ENCODE results near the gene RECK. TPM values are rescaled to one million over a fixed set of nuclear protein-coding genes. Genes with fewer than 3 reads are reported as not detected.
A peak's percentile ranks its signal among the peaks of the same experiment; 100 is the strongest.

The RECK gene
- total and polyA plus RNA-seq, 3 donors from 2014 or later = 10.1 to 17.6 (median 15.4) TPM

DNA sequence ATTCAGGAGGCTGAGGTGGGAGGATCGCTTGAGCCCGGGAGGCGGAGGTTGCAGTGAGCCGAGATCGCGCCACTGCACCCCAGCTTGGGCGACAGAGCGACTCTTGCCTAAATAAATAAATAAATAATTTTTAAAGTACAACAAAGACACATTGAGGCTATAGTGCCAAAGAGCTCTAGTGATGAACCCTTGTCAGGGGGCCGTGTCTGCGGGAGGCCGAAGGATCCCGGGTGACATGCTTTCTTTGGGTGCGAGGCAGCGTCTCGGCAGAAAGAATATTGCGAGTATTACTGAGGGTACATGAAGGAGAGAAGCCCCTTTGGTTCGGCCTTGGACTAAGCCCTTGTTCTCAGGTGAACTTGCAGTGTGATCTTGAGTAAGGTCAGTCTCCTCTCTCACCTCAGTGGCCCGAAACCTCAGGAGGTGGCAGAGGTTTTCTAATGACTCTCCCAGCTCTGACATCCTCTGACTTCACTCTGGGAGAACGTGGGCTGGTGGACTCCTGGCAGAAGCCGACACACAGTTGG lies 397 bp upstream of the RECK start:
- 52% methylated on average over 18 to 20 of the region's 20 CpGs for WGBS, 2 donors
- Histone ChIP-seq H3K4me3 (peak overlapping the region; percentile 88 to 92), H3K27ac (peak overlapping the region in 1 of 2 donors; percentile 77), H3K9me3 (no peaks in the 10 kb centered on the region), H3K27me3 (no peaks in the 10 kb centered on the region), H3K4me1 (no peaks in the 10 kb centered on the region), H3K36me3 (ENCODE audit: low read depth, missing control alignments) (no peaks in the 10 kb centered on the region)
- DNase-seq = no peak
- intact Hi-C loops (cut with DNase I; ENCODE audit: low total_unique reads) = no loop called here
- TF ChIP-seq, protein P1, sequence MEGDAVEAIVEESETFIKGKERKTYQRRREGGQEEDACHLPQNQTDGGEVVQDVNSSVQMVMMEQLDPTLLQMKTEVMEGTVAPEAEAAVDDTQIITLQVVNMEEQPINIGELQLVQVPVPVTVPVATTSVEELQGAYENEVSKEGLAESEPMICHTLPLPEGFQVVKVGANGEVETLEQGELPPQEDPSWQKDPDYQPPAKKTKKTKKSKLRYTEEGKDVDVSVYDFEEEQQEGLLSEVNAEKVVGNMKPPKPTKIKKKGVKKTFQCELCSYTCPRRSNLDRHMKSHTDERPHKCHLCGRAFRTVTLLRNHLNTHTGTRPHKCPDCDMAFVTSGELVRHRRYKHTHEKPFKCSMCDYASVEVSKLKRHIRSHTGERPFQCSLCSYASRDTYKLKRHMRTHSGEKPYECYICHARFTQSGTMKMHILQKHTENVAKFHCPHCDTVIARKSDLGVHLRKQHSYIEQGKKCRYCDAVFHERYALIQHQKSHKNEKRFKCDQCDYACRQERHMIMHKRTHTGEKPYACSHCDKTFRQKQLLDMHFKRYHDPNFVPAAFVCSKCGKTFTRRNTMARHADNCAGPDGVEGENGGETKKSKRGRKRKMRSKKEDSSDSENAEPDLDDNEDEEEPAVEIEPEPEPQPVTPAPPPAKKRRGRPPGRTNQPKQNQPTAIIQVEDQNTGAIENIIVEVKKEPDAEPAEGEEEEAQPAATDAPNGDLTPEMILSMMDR (IDR thresholded peaks at IDR 0.05) = no peak
- no peak for TF ChIP-seq POLR2A (IDR thresholded peaks at IDR 0.05)

GRCh38 chr9:36037549-36038122 lies 923 bp downstream of the RECK start:
- H3K27ac ChIP-seq = peak overlapping the region; percentile 66 to 77
- no peaks in the 10 kb centered on the region for H3K4me1 ChIP-seq
- intact Hi-C loops (cut with DNase I; ENCODE audit: low total_unique reads) = no loop called here
- no peaks in the 10 kb centered on the region for H3K36me3 ChIP-seq (ENCODE audit: low read depth, missing control alignments)
- no peak for TF ChIP-seq POLR2A (IDR thresholded peaks at IDR 0.05)
- TF ChIP-seq, protein P1 (IDR thresholded peaks at IDR 0.05) = no peak
- H3K9me3 ChIP-seq = no peaks in the 10 kb centered on the region
- no peak for DNase-seq
- 5 to 10% methylated on average over 18 of the region's 18 CpGs for WGBS, 2 donors
- H3K4me3 ChIP-seq = peak overlapping the region; percentile 88 to 92
- H3K27me3 ChIP-seq = no peaks in the 10 kb centered on the region

GRCh38 chr9:36039121-36039520 lies 2.4 kb downstream of the RECK start:
- Histone ChIP-seq H3K27ac (no peak overlapping the region), H3K4me1 (no peaks in the 10 kb centered on the region), H3K27me3 (no peaks in the 10 kb centered on the region), H3K9me3 (no peaks in the 10 kb centered on the region), H3K4me3 (no peak overlapping the region), H3K36me3 (ENCODE audit: low read depth, missing control alignments) (no peaks in the 10 kb centered on the region)
- 97 to 100% methylated on average over 1 of the region's 1 CpG for WGBS, 2 donors
- DNase-seq = no peak
- no peak for TF ChIP-seq POLR2A (IDR thresholded peaks at IDR 0.05)
- TF ChIP-seq, protein P1 (IDR thresholded peaks at IDR 0.05) = no peak
- intact Hi-C loops (cut with DNase I; ENCODE audit: low total_unique reads) = no loop called here

- intact Hi-C loops (cut with DNase I; ENCODE audit: low total_unique reads) = no loop called here
- no peaks in the 10 kb centered on the region for H3K36me3 ChIP-seq (ENCODE audit: low read depth, missing control alignments)
- WGBS, 2 donors = 75 to 86% methylated on average over 1 of the region's 1 CpG
- no peaks in the 10 kb centered on the region for H3K9me3 ChIP-seq
- H3K4me1 ChIP-seq = no peaks in the 10 kb centered on the region
- no peaks in the 10 kb centered on the region for H3K27me3 ChIP-seq
- TF ChIP-seq, protein P1 (IDR thresholded peaks at IDR 0.05) = no peak
- TF ChIP-seq POLR2A (IDR thresholded peaks at IDR 0.05) = no peak
- H3K4me3 ChIP-seq = no peak overlapping the region
- no peak overlapping the region for H3K27ac ChIP-seq
- no peak for DNase-seq
These were observed 3.0 kb downstream of the RECK start for GRCh38 chr9:36039696-36040095.
